Glomerular visceral epithelial cell (primary cell): Measurements from ENCODE around the gene LSMEM2.
A peak's percentile ranks its signal among the peaks of the same experiment; 100 is the strongest.
"Not testable (repeated sequence)": the region's sequence is repeated elsewhere in the genome, so short reads cannot be mapped to it uniquely, and the experiment has no call there.

Source experiments
- DNase-seq: peaks from one replicate; pipeline ENCODE4 v3.0.0-alpha.2; 2016; ENCODE audit errors: extremely low spot score

The LSMEM2 gene

DNA sequence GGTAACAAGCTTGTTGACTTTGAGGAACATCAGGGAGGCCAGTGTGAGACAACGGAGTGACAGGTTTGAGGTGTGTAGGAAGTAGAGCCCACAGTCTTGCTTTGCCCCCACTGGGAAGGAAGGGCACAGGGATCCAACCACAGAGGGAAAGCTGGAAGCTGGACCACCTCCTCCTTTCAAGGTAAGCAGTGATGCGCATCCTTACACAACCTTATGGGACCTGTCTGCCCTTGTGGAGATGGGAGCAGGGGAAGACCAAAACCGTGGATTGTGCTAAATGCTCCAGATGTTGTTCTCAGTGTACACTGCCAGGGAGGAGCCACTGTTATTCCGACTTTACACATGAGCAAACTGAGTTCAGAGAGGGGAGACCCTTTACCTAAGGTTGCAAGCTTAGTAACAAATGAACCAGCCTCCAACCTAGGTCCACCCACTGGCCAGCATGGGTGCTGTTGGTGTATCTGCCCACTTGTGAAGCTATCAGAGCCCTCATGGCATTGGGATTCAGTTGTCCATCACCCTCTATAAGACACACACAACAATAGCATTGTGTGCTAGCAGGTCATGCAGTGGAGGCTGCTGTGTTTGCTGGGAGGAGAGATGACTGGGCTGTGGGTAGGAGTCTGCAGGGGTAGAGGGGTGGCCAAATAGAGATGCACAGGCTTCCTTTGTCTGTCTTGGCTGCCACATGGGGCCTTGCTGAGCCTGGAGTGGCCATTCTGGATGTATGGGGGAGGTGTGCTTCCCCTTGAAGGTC lies 586 bp upstream of the LSMEM2 start:
- no peak for DNase-seq

GRCh38 chr3:50279255-50280016 lies 549 bp downstream of the LSMEM2 start:
- DNase-seq: no peak

GRCh38 chr3:50284121-50284520 lies 5.2 kb downstream of the LSMEM2 start:
- DNase-seq: not testable (repeated sequence)

DNA sequence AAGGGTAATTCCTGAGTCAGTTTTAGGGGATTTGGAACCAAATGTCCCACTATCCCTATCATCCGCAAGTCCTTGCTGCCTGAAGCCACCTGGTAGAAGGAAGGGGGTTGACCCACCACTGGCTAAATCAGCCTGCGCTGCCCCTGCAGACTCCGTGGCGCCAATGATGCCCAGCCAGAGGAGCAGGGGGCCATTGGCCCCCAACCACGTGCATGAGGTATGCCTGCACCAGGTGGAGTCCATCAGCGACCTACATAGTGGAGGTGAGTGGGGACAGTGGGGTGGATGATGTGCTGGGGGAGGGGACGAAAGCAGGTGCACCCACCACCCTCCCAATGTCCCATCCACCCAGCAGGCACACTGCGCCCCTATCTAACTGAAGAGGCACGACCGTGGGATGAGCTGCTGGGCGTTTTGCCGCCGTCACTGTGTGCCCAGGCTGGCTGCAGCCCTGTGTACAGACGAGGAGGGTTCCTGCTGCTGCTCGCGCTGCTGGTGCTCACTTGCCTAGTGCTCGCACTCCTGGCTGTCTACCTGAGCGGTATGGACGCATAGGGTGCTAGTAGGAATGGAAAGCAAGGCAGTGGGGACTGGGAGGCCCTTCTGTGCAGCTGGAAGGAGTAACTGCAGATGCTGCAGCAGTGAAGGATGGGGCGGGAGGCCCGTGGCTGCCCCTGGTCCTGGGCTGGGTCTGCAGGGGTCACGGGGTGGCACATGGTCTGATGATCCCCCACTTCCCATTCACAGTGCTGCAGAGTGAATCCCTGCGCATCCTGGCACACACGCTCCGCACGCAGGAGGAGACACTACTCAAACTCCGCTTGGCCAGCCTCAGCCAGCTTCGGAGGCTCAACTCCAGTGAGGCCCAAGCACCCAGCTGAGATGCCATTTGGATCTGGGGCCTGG lies 7.7 kb downstream of the LSMEM2 start:
- DNase-seq: no peak

GRCh38 chr3:50287262-50287661 lies 8.4 kb downstream of the LSMEM2 start:
- DNase-seq: no peak

DNA sequence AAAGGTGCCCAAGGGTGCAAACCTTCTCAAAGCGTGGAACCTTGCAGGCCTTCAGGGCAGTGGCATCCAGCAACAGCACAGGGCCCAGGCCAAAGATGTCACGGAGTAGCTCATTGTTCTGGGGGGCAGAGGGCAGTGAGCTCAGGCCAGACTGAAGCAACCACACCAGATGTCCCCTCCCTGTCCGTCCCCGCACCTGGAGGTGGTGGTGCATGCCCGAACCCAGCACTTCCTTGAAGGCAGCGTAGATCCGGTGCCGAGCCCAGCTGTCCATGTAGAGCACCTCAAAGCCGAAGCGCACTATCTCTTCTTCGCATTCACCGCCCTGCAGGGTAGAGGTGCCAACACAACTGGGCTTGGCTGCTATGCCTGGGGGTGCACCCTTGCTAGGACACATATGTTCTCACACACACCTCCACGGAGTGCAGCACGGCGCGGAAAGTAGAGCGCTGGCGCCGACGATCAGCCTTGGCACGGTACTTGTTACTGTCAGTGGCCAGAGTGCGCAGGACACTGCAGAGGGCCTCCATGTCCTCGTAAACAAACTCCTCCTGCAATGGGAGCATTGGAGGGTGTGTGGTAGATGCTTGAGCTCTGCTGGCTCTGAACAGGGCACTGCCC lies 9.6 kb downstream of the LSMEM2 start:
- DNase-seq: no peak

GRCh38 chr3:50289130-50289529 lies 10.2 kb downstream of the LSMEM2 start:
- no peak for DNase-seq

DNA sequence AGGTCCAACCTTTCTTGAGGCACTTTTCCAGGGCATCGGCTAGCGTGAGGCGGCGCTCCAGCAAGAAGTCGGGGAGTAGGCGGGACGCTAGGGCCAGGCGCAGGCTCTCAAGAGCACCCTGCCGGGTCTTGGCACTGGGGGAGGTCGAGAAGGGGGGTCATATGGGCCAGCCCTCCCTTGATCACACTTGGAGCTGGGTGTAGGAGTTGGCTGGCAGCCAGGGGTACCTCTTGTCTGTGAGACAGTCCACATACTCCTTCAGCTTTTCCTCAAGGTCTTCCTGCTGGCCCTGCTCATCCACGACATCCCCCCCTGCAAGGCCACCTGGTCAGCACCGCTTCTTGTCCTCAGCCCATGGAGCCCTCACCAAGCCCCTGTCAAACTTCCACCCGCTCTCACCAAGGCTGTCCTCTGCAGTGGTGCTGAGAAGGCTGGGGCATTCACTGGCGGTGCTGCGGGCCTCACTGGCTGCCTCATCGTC lies 11.3 kb downstream of the LSMEM2 start:
- DNase-seq: no peak

DNA sequence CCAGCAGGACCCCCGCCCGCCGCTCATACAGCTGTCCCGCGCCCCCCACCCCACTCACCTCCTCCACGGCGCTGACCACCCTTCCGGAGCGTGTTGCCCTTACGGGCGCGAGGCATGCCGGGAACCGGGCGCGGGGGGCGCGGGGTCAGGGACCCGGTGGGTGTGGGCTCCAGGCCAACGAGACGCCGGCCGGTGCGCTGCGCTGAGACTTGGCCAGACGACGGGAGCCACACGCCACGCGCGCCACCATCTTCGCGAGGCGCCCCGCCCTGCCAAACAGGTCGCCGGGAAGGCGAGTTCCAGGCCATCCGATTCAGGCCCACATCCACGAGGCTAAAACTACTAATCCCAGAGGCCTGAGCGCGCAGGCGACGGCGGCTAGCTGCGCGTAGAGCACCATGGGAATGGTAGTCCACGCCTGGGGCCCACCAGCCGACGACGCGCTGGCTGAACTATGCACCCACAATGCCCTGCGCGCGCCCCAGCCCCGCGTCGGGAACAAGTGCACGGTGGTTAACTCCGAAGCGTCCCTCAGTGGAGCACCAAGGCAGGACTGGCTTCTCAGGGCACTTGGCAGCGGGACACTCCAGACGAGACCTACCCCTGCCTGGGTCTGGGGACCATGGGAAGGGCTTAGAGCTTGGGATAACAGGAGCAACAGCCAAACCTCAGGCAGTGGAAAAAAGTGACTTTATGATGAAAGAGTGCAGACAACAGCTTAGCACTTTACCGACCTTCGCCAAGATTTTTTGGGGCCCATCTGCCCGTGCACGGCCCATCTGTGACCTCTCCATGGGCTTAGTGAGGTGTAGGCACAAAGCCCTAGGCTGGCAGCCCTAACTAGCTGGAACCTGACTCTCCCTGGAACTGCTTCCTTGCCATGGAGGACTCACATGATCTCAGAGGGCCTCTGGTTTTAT lies 13.5 kb downstream of the LSMEM2 start, which contains the start of gene IFRD2:
TSS of gene IFRD2 (minus strand) at position 271 of the 920 bp plus-strand sequence. CDS start at position 116, 155 bp downstream.
- peak; percentile 97 for DNase-seq

DNA sequence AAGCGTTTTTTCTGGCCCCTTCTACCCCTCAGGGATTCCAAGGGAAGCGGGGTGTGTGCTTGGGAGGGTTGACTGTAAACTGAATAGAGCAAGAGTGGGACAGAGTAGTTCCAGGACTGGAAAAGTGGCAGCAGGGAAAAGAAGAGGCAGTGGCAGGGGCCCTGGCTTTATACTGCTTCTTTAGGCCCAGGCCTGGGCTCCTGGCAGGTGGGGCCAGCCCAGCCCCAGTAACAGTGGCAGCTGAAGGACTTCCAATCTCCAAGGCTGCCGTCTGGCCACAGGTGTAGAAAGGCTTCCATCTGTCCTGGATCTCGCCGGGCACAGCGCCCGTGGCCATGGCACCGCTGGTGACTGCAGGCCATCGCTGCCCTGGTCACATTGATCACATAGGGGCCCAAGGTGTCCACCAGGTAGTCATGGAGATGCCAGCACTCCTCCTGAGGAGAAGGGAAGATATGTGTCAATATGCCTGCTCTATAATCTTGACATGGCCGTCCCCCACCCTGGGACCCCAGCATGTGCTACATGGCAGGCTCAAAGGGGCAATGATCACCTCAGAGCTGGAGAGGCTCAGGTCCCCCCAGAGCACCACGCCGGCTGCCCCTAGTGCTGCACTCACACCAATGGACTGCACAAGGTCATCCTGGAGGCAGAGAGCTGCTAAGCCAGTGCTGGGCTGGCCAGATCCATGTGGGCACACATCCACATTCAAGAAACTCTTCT lies 14.4 kb downstream of the LSMEM2 start:
- DNase-seq: no peak

DNA sequence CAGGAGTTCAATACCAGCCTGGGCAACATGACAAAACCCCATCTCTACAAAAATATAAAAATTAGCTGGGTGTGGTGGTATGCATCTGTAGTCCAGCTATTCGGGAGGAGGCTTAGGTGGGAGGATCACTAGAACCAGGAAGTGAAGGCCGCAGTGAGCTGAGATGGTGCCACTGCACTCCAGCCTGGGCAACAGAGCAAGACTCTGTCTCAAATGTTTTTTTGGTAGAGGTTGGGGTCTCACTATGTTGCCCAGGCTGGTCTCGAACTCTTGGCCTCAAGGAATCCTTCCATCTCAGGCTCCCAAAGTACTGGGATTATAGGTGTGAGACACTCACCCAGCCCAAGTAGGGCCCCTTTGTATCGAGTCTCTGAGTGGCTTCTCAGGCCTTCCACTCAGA lies 15.2 kb downstream of the LSMEM2 start:
- no peak for DNase-seq

GRCh38 chr3:50294492-50295403 lies 15.9 kb downstream of the LSMEM2 start:
- no peak for DNase-seq

- DNase-seq: no peak
These were observed 16.9 kb downstream of the LSMEM2 start for GRCh38 chr3:50295553-50296431.

- no peak for DNase-seq
These were observed 18.0 kb downstream of the LSMEM2 start for GRCh38 chr3:50296721-50297383.

GRCh38 chr3:50297384-50297775 lies 18.5 kb downstream of the LSMEM2 start:
- DNase-seq: no peak

- DNase-seq: no peak
These were observed 19.2 kb downstream of the LSMEM2 start for GRCh38 chr3:50297896-50298725.
